ENCODE data around the gene DIO1. TPM values are rescaled to one million over a fixed set of nuclear protein-coding genes. Genes with fewer than 3 reads are reported as not detected.
"Not testable (repeated sequence)": the region's sequence is repeated elsewhere in the genome, so short reads cannot be mapped to it uniquely, and the experiment has no call there.

Gene DIO1
- not detected for total RNA-seq

- DNase-seq (ENCODE audit: low spot score): no peak
Observed at GRCh38 chr1:53893999-53894636, at the start of gene DIO1. DIO1 (plus strand) TSS chr1:53894187; CDS start chr1:53894211, 24 bp downstream.

- DNase-seq (ENCODE audit: low spot score): no peak
Observed at GRCh38 chr1:53847980-53848379, 46.0 kb upstream of the DIO1 start.

GRCh38 chr1:53850082-53850673, 43.8 kb upstream of the DIO1 start:
- DNase-seq (ENCODE audit: low spot score): no peak

GRCh38 chr1:53851571-53852285, 42.3 kb upstream of the DIO1 start:
- no peak for DNase-seq (ENCODE audit: low spot score)

GRCh38 chr1:53860967-53861411, 33.0 kb upstream of the DIO1 start:
- no peak for DNase-seq (ENCODE audit: low spot score)

- DNase-seq (ENCODE audit: low spot score): no peak
Observed at GRCh38 chr1:53862507-53862906, 31.5 kb upstream of the DIO1 start.

GRCh38 chr1:53868565-53868964, 25.4 kb upstream of the DIO1 start:
- no peak for DNase-seq (ENCODE audit: low spot score)

- no peak for DNase-seq (ENCODE audit: low spot score)
Observed at GRCh38 chr1:53869454-53870117, 24.4 kb upstream of the DIO1 start.

GRCh38 chr1:53871221-53871620, 22.8 kb upstream of the DIO1 start:
- no peak for DNase-seq (ENCODE audit: low spot score)

GRCh38 chr1:53871773-53872484, 22.1 kb upstream of the DIO1 start:
- no peak for DNase-seq (ENCODE audit: low spot score)

GRCh38 chr1:53875150-53875549, 18.8 kb upstream of the DIO1 start:
- DNase-seq (ENCODE audit: low spot score): not testable (repeated sequence)

GRCh38 chr1:53878492-53879105, 15.4 kb upstream of the DIO1 start:
- no peak for DNase-seq (ENCODE audit: low spot score)

GRCh38 chr1:53881853-53882252, 12.1 kb upstream of the DIO1 start:
- not testable (repeated sequence) for DNase-seq (ENCODE audit: low spot score)

GRCh38 chr1:53883600-53883999, 10.4 kb upstream of the DIO1 start:
- DNase-seq (ENCODE audit: low spot score): not testable (repeated sequence)

GRCh38 chr1:53888681-53889080, 5.3 kb upstream of the DIO1 start:
- DNase-seq (ENCODE audit: low spot score): no peak

- DNase-seq (ENCODE audit: low spot score): peak; percentile 93
Observed at GRCh38 chr1:53889304-53890298, 4.4 kb upstream of the DIO1 start, which contains the start of gene YIPF1. YIPF1 (minus strand) TSS chr1:53889797; CDS start chr1:53888937, 860 bp downstream.

GRCh38 chr1:53890522-53890941, 3.5 kb upstream of the DIO1 start:
- DNase-seq (ENCODE audit: low spot score): no peak

GRCh38 chr1:53891018-53891417, 3.0 kb upstream of the DIO1 start:
- no peak for DNase-seq (ENCODE audit: low spot score)

GRCh38 chr1:53891678-53892077, 2.3 kb upstream of the DIO1 start:
- no peak for DNase-seq (ENCODE audit: low spot score)

GRCh38 chr1:53892911-53893310, 1.1 kb upstream of the DIO1 start:
- DNase-seq (ENCODE audit: low spot score): no peak
